Transverse colon (tissue), 4 donors: ENCODE data around the gene BMP8B. TPM values are rescaled to one million over a fixed set of nuclear protein-coding genes. Genes with fewer than 3 reads are reported as not detected.
"Not testable (repeated sequence)": the region's sequence is repeated elsewhere in the genome, so short reads cannot be mapped to it uniquely, and the experiment has no call there.

Experiments used
- DNase-seq: peaks from one replicate; pipeline ENCODE4 v3.0.0-alpha.2; 2019
- H3K27ac ChIP-seq, 4 donors: fragments of 200-600 bp; sonication (generic); 2 replicates each; pipeline ENCODE4 v1.5.1; 2016 to 2018; ENCODE audit warnings: inconsistent platforms in 4 of 4
- H3K27me3 ChIP-seq: fragments of 200-600 bp; sonication (generic); 2 replicates; pipeline ENCODE4 v1.5.1; 2017; ENCODE audit warnings: inconsistent platforms
- H3K36me3 ChIP-seq, 4 donors: fragments of 200-600 bp; sonication (generic); 2 replicates each; pipeline ENCODE4 v1.5.1; 2017 to 2019; ENCODE audit warnings: inconsistent platforms in 4 of 4
- H3K4me1 ChIP-seq, 4 donors: fragments of 200-600 bp; sonication (generic); 2 replicates each; pipeline ENCODE4 v1.5.1; 2017 to 2020; ENCODE audit warnings: inconsistent platforms in 4 of 4
- H3K4me3 ChIP-seq, 4 donors: fragments of 200-600 bp; sonication (generic); 1 replicate in 1 of 4; 2 replicates in 3 of 4; pipeline versions ENCODE4 v1.5.1 to v1.6.1; 2017 to 2019; ENCODE audit warnings: inconsistent platforms in 4 of 4
- H3K9me3 ChIP-seq, 2 donors: fragments of 200-600 bp; sonication (generic); 2 replicates each; pipeline ENCODE4 v1.5.1; 2017 to 2019; ENCODE audit warnings: inconsistent platforms in 2 of 2
- CTCF ChIP-seq, 5 experiments: fragments of 200-600 bp in 3 of 5; fragments of 450-650 bp in 2 of 5; sonication (generic) in 3 of 5; IDR thresholded peaks; 1 replicate in 2 of 5; 2 replicates in 3 of 5; pipeline ENCODE4 v1.5.1; 2016 to 2017; ENCODE audit warnings: antibody characterized with exemption in 5 of 5, inconsistent platforms in 3 of 5, mild to moderate bottlenecking in 2 of 5, moderate library complexity in 1 of 5
- EP300 ChIP-seq: sonication (generic); formaldehyde crosslinking; IDR thresholded peaks from one replicate; pipeline ENCODE4 v1.6.1; 2017; ENCODE audit warnings: antibody characterized with exemption, low read depth
- POLR2A ChIP-seq: fragments of 450-650 bp; IDR thresholded peaks from one replicate; pipeline ENCODE4 v1.6.1; 2016; ENCODE audit warnings: antibody characterized with exemption, mild to moderate bottlenecking, moderate library complexity
- POLR2AphosphoS5 ChIP-seq, 3 donors: sonication (generic); formaldehyde crosslinking; IDR thresholded peaks; one replicate each; pipeline ENCODE4 v1.6.1; 2016; ENCODE audit warnings: antibody characterized with exemption in 3 of 3
- WGBS, 2 donors: methylation state at CpG; one replicate each; pipeline ENCODE4 v1.1.5; 2018; ENCODE audit warnings: low coverage in 1 of 2; 5-methylcytosine and 5-hydroxymethylcytosine counted together
- in situ Hi-C, 4 donors: fragments of 200-750 bp; cut with MboI; loops; one replicate each; pipeline versions ENCODE4 v1.15.0 to v1.15.1; 2017; ENCODE audit warnings: low sequenced_read_pairs in 3 of 4, low pct_ligation_motif_present in 1 of 4, low pct_unique_long_range_greater_than_20kb in 1 of 4
- intact Hi-C: fragments of 100-400 bp; cut with DNase I; formaldehyde crosslinking; loops from one replicate; pipeline ENCODE4 v1.15.1; 2023; ENCODE audit warnings: low total_unique reads
- total RNA-seq, 4 donors: library from RNA; depleted of rRNA; stranded (reverse); fragments of >200 nt; gene quantifications; one replicate each; pipeline ENCODE4 v1.1.0, GENCODE V29; 2016

BMP8B gene
- total RNA-seq, 4 donors from 2014 or later, result 1.2 to 27.2 (median 17.4) TPM

GRCh38 chr1:39787468-39787867, 1.2 kb downstream of the BMP8B start:
- TF ChIP-seq POLR2AphosphoS5 (IDR thresholded peaks at IDR 0.05), result no peak
- TF ChIP-seq POLR2A, result no peak
- TF ChIP-seq EP300, result no peak
- no peak for TF ChIP-seq CTCF (IDR thresholded peaks at IDR 0.05)
- in situ Hi-C loops, result loop anchor here in 1 of 4 donors (10.0 kb wide), 1 partner anchor 293 kb away; the partner anchor contains the start of gene BMP8A
- DNase-seq, result peak; percentile 34
- H3K4me1 ChIP-seq, result peaks cover 0 to 14% (median 6%) of the 10 kb centered on the region in 4 donors
- intact Hi-C loops, result no loop called here
- peak overlapping the region in 1 of 4 donors; percentile 58 for H3K4me3 ChIP-seq
- WGBS, 2 donors, result 46% methylated on average over 11 of the region's 11 CpGs; no CpG with 5 or more reads in 1 of the 2 donors
- no peak overlapping the region for H3K27ac ChIP-seq
- H3K36me3 ChIP-seq, result no peaks in the 10 kb centered on the region
- H3K9me3 ChIP-seq, result no peaks in the 10 kb centered on the region
- H3K27me3 ChIP-seq, result peaks cover 29% of the 10 kb centered on the region

- DNase-seq, H3K27ac ChIP-seq, H3K9me3 ChIP-seq, H3K36me3 ChIP-seq, intact Hi-C loops: not testable (repeated sequence)
- peaks cover 29% of the 10 kb centered on the region for H3K27me3 ChIP-seq
- in situ Hi-C loops, result loop anchor here in 1 of 4 donors (10.0 kb wide), 1 partner anchor 292 kb away; the partner anchor contains the start of gene BMP8A
- peaks cover 0 to 14% (median 6%) of the 10 kb centered on the region in 4 donors for H3K4me1 ChIP-seq
- peak overlapping the region in 1 of 4 donors; percentile 58 for H3K4me3 ChIP-seq
- 93% methylated on average over 3 of the region's 5 CpGs; no CpG with 5 or more reads in 1 of the 2 donors for WGBS, 2 donors
Measured at GRCh38 chr1:39787108-39787375, 1.6 kb downstream of the BMP8B start.

GRCh38 chr1:39786303-39787107, 2.2 kb downstream of the BMP8B start:
- H3K9me3 ChIP-seq, H3K36me3 ChIP-seq, H3K4me3 ChIP-seq, intact Hi-C loops, DNase-seq: not testable (repeated sequence)
- 90% methylated on average over 8 of the region's 12 CpGs; no CpG with 5 or more reads in 1 of the 2 donors for WGBS, 2 donors
- H3K27ac ChIP-seq, result peak overlapping the region in 1 of 4 donors; percentile 25
- in situ Hi-C loops, result loop anchor here in 1 of 4 donors (10.0 kb wide), 1 partner anchor 292 kb away; the partner anchor contains the start of gene BMP8A
- H3K4me1 ChIP-seq, result peaks cover 0 to 14% (median 6%) of the 10 kb centered on the region in 4 donors
- peaks cover 29% of the 10 kb centered on the region for H3K27me3 ChIP-seq

- DNase-seq, H3K36me3 ChIP-seq, intact Hi-C loops, H3K4me3 ChIP-seq, H3K4me1 ChIP-seq, H3K27me3 ChIP-seq, H3K27ac ChIP-seq, H3K9me3 ChIP-seq: not testable (repeated sequence)
- 91 to 95% methylated on average over 4 to 10 of the region's 10 CpGs for WGBS, 2 donors
- in situ Hi-C loops, result loop anchor here in 1 of 4 donors (10.0 kb wide), 1 partner anchor 288 kb away; the partner anchor contains the start of gene BMP8A
Measured at GRCh38 chr1:39782685-39783084, 6.0 kb downstream of the BMP8B start.

- no peaks in the 10 kb centered on the region for H3K9me3 ChIP-seq
- no peak overlapping the region for H3K27ac ChIP-seq
- intact Hi-C loops, result no loop called here
- H3K4me3 ChIP-seq, result no peak overlapping the region
- DNase-seq, result no peak
- in situ Hi-C loops, result loop anchor here in 1 of 4 donors (10.0 kb wide), 1 partner anchor 287 kb away; the partner anchor contains the start of gene BMP8A
- H3K27me3 ChIP-seq, result peaks cover 4% of the 10 kb centered on the region
- WGBS, 2 donors, result 86 to 93% methylated on average over 5 to 6 of the region's 6 CpGs
- no peaks in the 10 kb centered on the region for H3K36me3 ChIP-seq
- TF ChIP-seq CTCF (IDR thresholded peaks at IDR 0.05) (no peak), EP300 (no peak), POLR2AphosphoS5 (IDR thresholded peaks at IDR 0.05) (no peak), POLR2A (no peak)
- no peaks in the 10 kb centered on the region for H3K4me1 ChIP-seq
Measured at GRCh38 chr1:39782103-39782502, 6.6 kb downstream of the BMP8B start.
